Fibroblast of lung (primary cell): ENCODE measurements around the gene TTC27. TPM values are rescaled to one million over a fixed set of nuclear protein-coding genes. Genes with fewer than 3 reads are reported as not detected.

ENCODE experiments used
- DNase-seq, 2 donors: peaks; one replicate each; pipeline versions ENCODE4 v3.0.0 to v3.0.0-alpha.2; 2010; ENCODE audit warnings: low read depth in 2 of 2
- H2AFZ ChIP-seq: 2 replicates; pipeline ENCODE4 v1.5.1; 2012; ENCODE audit warnings: low read length, control low read depth, inconsistent platforms
- H3K27ac ChIP-seq: 2 replicates; pipeline ENCODE4 v1.5.1; 2011; ENCODE audit warnings: low read length, control low read depth; ENCODE audit not compliant: insufficient read depth
- H3K27me3 ChIP-seq: 2 replicates; pipeline ENCODE4 v1.5.1; 2011; ENCODE audit warnings: mild to moderate bottlenecking, low read length; ENCODE audit not compliant: control insufficient read depth, insufficient read depth
- H3K36me3 ChIP-seq: 2 replicates; pipeline ENCODE4 v1.5.1; 2011; ENCODE audit warnings: low read length; ENCODE audit not compliant: control insufficient read depth, insufficient read depth
- H3K4me1 ChIP-seq: 2 replicates; pipeline ENCODE4 v1.5.1; 2011; ENCODE audit warnings: low read length; ENCODE audit not compliant: control insufficient read depth, insufficient read depth; ENCODE audit errors: extremely low read depth
- H3K4me2 ChIP-seq: 2 replicates; pipeline ENCODE4 v1.5.1; 2011; ENCODE audit warnings: low read length, control low read depth; ENCODE audit not compliant: insufficient read depth; ENCODE audit errors: extremely low read depth
- H3K4me3 ChIP-seq, 4 experiments: fragments of 200-600 bp in 1 of 4; sonication (generic) in 1 of 4; replicated peaks in 1 of 4; 2 replicates each; pipeline ENCODE4 v1.5.1; 2011 to 2016; ENCODE audit warnings: low read length in 4 of 4, low read depth in 3 of 4, mild to moderate bottlenecking in 3 of 4, control low read depth in 2 of 4, inconsistent platforms in 1 of 4, mixed read lengths in 1 of 4; ENCODE audit not compliant: insufficient read depth in 1 of 4; ENCODE audit errors: control extremely low read depth in 1 of 4
- H3K79me2 ChIP-seq: 2 replicates; pipeline ENCODE4 v1.5.1; 2012; ENCODE audit warnings: mild to moderate bottlenecking, low read length, inconsistent platforms; ENCODE audit not compliant: control insufficient read depth, insufficient read depth
- H3K9ac ChIP-seq: 2 replicates; pipeline ENCODE4 v1.5.1; 2011; ENCODE audit warnings: mild to moderate bottlenecking, low read length, control low read depth; ENCODE audit not compliant: insufficient read depth
- H3K9me3 ChIP-seq: 2 replicates; pipeline ENCODE4 v1.5.1; 2012; ENCODE audit warnings: low read depth, low read length; ENCODE audit not compliant: control insufficient read depth, insufficient read depth
- H4K20me1 ChIP-seq: 2 replicates; pipeline ENCODE4 v1.5.1; 2011; ENCODE audit warnings: low read length; ENCODE audit not compliant: control insufficient read depth, insufficient read depth; ENCODE audit errors: extremely low read depth
- EZH2 ChIP-seq: IDR thresholded peaks from 2 replicates; pipeline ENCODE4 v1.5.1; 2012; ENCODE audit warnings: low read length, control low read depth, mild to moderate bottlenecking; ENCODE audit errors: missing control alignments
- polyA plus RNA-seq, 2 donors: library from polyadenylated mRNA; depleted of rRNA in 1 of 2; stranded (reverse) in 1 of 2; unstranded in 1 of 2; fragments of >200 nt; gene quantifications; 2 replicates each; pipeline ENCODE4 v1.2.1, GENCODE V29; 2011 to 2012; ENCODE audit warnings: missing spikeins in 1 of 2
- total RNA-seq: library from RNA; depleted of rRNA; stranded (reverse); fragments of >200 nt; gene quantifications from 2 replicates; pipeline ENCODE4 v1.2.1, GENCODE V29; 2014
- TF ChIP-seq, protein P1 (sequence below), 2 donors: IDR thresholded peaks in 1 of 2; conservative IDR thresholded peaks in 1 of 2; 1 replicate in 1 of 2; 2 replicates in 1 of 2; pipeline ENCODE4 v1.5.1; 2011 to 2012; ENCODE audit warnings: low read length in 2 of 2, control low read depth in 1 of 2, inconsistent platforms in 1 of 2, low read depth in 1 of 2, mild to moderate bottlenecking in 1 of 2

Gene TTC27
- total and polyA plus RNA-seq, 2 donors (not counting 1 experiment from before 2014, with no cell fraction given) = 15.7 to 19.3 TPM

GRCh38 chr2:32835148-32835547 lies 207.3 kb downstream of the TTC27 start:
- Histone ChIP-seq H3K27me3 (no peaks in the 10 kb centered on the region), H3K9me3 (no peaks in the 10 kb centered on the region), H3K9ac (no peak overlapping the region), H3K4me2 (no peak overlapping the region), H3K36me3 (no peaks in the 10 kb centered on the region), H3K79me2 (no peaks in the 10 kb centered on the region), H2AFZ (no peak overlapping the region), H4K20me1 (no peaks in the 10 kb centered on the region), H3K4me1 (no peaks in the 10 kb centered on the region), H3K4me3 (no peak overlapping the region), H3K27ac (no peak overlapping the region)
- no peak for DNase-seq
- TF ChIP-seq, protein P1, sequence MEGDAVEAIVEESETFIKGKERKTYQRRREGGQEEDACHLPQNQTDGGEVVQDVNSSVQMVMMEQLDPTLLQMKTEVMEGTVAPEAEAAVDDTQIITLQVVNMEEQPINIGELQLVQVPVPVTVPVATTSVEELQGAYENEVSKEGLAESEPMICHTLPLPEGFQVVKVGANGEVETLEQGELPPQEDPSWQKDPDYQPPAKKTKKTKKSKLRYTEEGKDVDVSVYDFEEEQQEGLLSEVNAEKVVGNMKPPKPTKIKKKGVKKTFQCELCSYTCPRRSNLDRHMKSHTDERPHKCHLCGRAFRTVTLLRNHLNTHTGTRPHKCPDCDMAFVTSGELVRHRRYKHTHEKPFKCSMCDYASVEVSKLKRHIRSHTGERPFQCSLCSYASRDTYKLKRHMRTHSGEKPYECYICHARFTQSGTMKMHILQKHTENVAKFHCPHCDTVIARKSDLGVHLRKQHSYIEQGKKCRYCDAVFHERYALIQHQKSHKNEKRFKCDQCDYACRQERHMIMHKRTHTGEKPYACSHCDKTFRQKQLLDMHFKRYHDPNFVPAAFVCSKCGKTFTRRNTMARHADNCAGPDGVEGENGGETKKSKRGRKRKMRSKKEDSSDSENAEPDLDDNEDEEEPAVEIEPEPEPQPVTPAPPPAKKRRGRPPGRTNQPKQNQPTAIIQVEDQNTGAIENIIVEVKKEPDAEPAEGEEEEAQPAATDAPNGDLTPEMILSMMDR (conservative IDR thresholded peaks at IDR 0.05 in 1 of 2, IDR thresholded peaks at IDR 0.05 in 1 of 2; ENCODE audit: low read depth in 1 of 2, low read length in 2 of 2) = no peak
- TF ChIP-seq EZH2 = no peak

DNA sequence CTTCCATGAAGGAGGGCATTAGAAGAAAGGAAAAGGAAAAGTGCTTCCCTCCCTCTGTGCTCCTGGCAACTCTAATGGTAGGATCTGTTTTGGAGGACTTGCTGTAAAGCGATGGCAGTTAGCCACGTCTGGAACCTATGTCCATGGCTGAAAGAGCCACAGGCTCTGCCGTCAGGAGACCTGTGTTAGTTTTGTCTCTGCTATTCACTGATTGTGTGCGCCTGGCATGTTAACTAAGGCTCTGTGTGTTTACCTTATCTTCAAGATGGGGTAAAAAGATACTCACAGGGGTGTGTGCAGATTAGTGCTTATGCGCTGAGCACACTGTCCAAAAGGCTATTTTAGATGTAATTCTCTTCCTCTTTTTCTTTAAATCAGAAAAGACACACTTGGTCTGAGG lies 209.1 kb downstream of the TTC27 start:
- Histone ChIP-seq H4K20me1 (no peaks in the 10 kb centered on the region), H2AFZ (no peak overlapping the region), H3K27ac (no peak overlapping the region), H3K36me3 (no peaks in the 10 kb centered on the region), H3K27me3 (no peaks in the 10 kb centered on the region), H3K4me1 (no peaks in the 10 kb centered on the region), H3K4me2 (no peak overlapping the region), H3K9ac (no peak overlapping the region), H3K9me3 (no peaks in the 10 kb centered on the region), H3K4me3 (no peak overlapping the region), H3K79me2 (no peaks in the 10 kb centered on the region)
- no peak for DNase-seq
- no peak for TF ChIP-seq EZH2
- TF ChIP-seq, protein P1 (conservative IDR thresholded peaks at IDR 0.05 in 1 of 2, IDR thresholded peaks at IDR 0.05 in 1 of 2; ENCODE audit: low read depth in 1 of 2, low read length in 2 of 2) = no peak

GRCh38 chr2:32838418-32838817 lies 210.6 kb downstream of the TTC27 start:
- Histone ChIP-seq H3K9me3 (no peaks in the 10 kb centered on the region), H3K79me2 (no peaks in the 10 kb centered on the region), H2AFZ (no peak overlapping the region), H3K4me2 (no peak overlapping the region), H3K4me1 (no peaks in the 10 kb centered on the region), H3K9ac (no peak overlapping the region), H3K27ac (no peak overlapping the region), H3K4me3 (no peak overlapping the region), H3K36me3 (no peaks in the 10 kb centered on the region), H4K20me1 (no peaks in the 10 kb centered on the region), H3K27me3 (no peaks in the 10 kb centered on the region)
- DNase-seq = no peak
- TF ChIP-seq EZH2 = no peak
- TF ChIP-seq, protein P1 (conservative IDR thresholded peaks at IDR 0.05 in 1 of 2, IDR thresholded peaks at IDR 0.05 in 1 of 2; ENCODE audit: low read depth in 1 of 2, low read length in 2 of 2) = no peak
